CD14-positive monocyte (primary cell): Measurements from ENCODE around the gene PCARE. TPM values are rescaled to one million over a fixed set of nuclear protein-coding genes. Genes with fewer than 3 reads are reported as not detected.

Experiments
- DNase-seq, 3 donors: peaks; one replicate each; pipeline ENCODE4 v3.0.0-alpha.2; 2011 to 2022
- H2AFZ ChIP-seq: 2 replicates; pipeline ENCODE4 v1.6.0; 2012; ENCODE audit warnings: mild to moderate bottlenecking, low read depth, low read length, inconsistent platforms; ENCODE audit not compliant: insufficient read depth, poor library complexity, severe bottlenecking
- H3K27ac ChIP-seq, 2 donors: 1 replicate in 1 of 2; 2 replicates in 1 of 2; pipeline ENCODE4 v1.5.1; 2012 to 2013; ENCODE audit warnings: low read length in 2 of 2, control low read depth in 1 of 2, inconsistent platforms in 1 of 2, low read depth in 1 of 2, mild to moderate bottlenecking in 1 of 2
- H3K27me3 ChIP-seq, 2 donors: one replicate each; pipeline versions ENCODE4 v1.6.0 to v1.6.1; 2011 to 2013; ENCODE audit warnings: low read length in 2 of 2; ENCODE audit not compliant: control insufficient read depth in 2 of 2, insufficient read depth in 2 of 2
- H3K36me3 ChIP-seq, 2 donors: replicated peaks in 1 of 2; 1 replicate in 1 of 2; 2 replicates in 1 of 2; pipeline versions ENCODE4 v1.5.1 to v1.6.1; 2012 to 2013; ENCODE audit warnings: low read length in 2 of 2, control low read depth in 1 of 2, inconsistent platforms in 1 of 2, mild to moderate bottlenecking in 1 of 2; ENCODE audit not compliant: insufficient read depth in 2 of 2, control insufficient read depth in 1 of 2
- H3K4me1 ChIP-seq, 2 donors: 1 replicate in 1 of 2; 2 replicates in 1 of 2; pipeline versions ENCODE4 v1.5.1 to v1.6.1; 2012 to 2013; ENCODE audit warnings: low read length in 2 of 2, control low read depth in 1 of 2, inconsistent platforms in 1 of 2, mild to moderate bottlenecking in 1 of 2, moderate library complexity in 1 of 2; ENCODE audit not compliant: insufficient read depth in 2 of 2, control insufficient read depth in 1 of 2
- H3K4me2 ChIP-seq: replicated peaks from 2 replicates; pipeline ENCODE3; 2012; ENCODE audit warnings: low read length, moderate library complexity, mild to moderate bottlenecking; ENCODE audit not compliant: poor library complexity, severe bottlenecking; ENCODE audit errors: extremely low read depth
- H3K4me3 ChIP-seq, 3 experiments: fragments of 200-600 bp in 1 of 3; sonication (generic) in 1 of 3; replicated peaks in 1 of 3; 1 replicate in 2 of 3; 2 replicates in 1 of 3; pipeline ENCODE4 v1.5.1; 2011 to 2013; ENCODE audit warnings: low read length in 3 of 3, mild to moderate bottlenecking in 3 of 3, control low read depth in 2 of 3, low read depth in 2 of 3, inconsistent platforms in 1 of 3, moderate library complexity in 1 of 3
- H3K79me2 ChIP-seq: 2 replicates; pipeline ENCODE4 v1.6.0; 2012; ENCODE audit warnings: mild to moderate bottlenecking, control low read depth, inconsistent platforms, low read length, moderate library complexity; ENCODE audit not compliant: insufficient read depth
- H3K9ac ChIP-seq: 2 replicates; pipeline ENCODE4 v1.6.0; 2017; ENCODE audit warnings: low read length, mild to moderate bottlenecking; ENCODE audit not compliant: insufficient read depth, poor library complexity, severe bottlenecking
- H3K9me3 ChIP-seq, 2 donors: replicated peaks in 1 of 2; 1 replicate in 1 of 2; 2 replicates in 1 of 2; pipeline versions ENCODE4 v1.5.1 to v1.6.1; 2012 to 2013; ENCODE audit warnings: low read length in 2 of 2, control low read depth in 1 of 2; ENCODE audit not compliant: control insufficient read depth in 1 of 2, insufficient read depth in 1 of 2
- H4K20me1 ChIP-seq: 2 replicates; pipeline ENCODE4 v1.6.0; 2012; ENCODE audit warnings: mild to moderate bottlenecking, low read length, control low read depth, moderate library complexity; ENCODE audit not compliant: insufficient read depth
- H3K27ac Mint-ChIP-seq, 7 donors: one replicate each; pipeline ENCODE4 v1.8.0; 2020; ENCODE audit warnings: mild to moderate bottlenecking in 7 of 7, mixed read lengths in 7 of 7, moderate library complexity in 6 of 7, inconsistent platforms in 2 of 7
- H3K27me3 Mint-ChIP-seq, 3 donors: one replicate each; pipeline ENCODE4 v1.8.0; 2021 to 2022; ENCODE audit warnings: low read depth in 3 of 3, mild to moderate bottlenecking in 3 of 3, mixed read lengths in 3 of 3, moderate library complexity in 3 of 3, inconsistent platforms in 1 of 3
- H3K36me3 Mint-ChIP-seq, 2 donors: one replicate each; pipeline ENCODE4 v1.8.0; 2020; ENCODE audit warnings: mixed read lengths in 2 of 2, inconsistent platforms in 1 of 2, mild to moderate bottlenecking in 1 of 2
- H3K4me1 Mint-ChIP-seq: one replicate; pipeline ENCODE4 v1.8.0; 2020; ENCODE audit warnings: mild to moderate bottlenecking, mixed read lengths
- H3K4me3 Mint-ChIP-seq, 2 donors: one replicate each; pipeline ENCODE4 v1.8.0; 2020; ENCODE audit warnings: mild to moderate bottlenecking in 2 of 2, mixed read lengths in 2 of 2, moderate library complexity in 1 of 2
- H3K9me3 Mint-ChIP-seq, 7 donors: one replicate each; pipeline ENCODE4 v1.8.0; 2020 to 2022; ENCODE audit warnings: mixed read lengths in 7 of 7, mild to moderate bottlenecking in 6 of 7, moderate library complexity in 6 of 7, inconsistent platforms in 2 of 7
- WGBS: methylation state at CpG from one replicate; pipeline ENCODE4 v1.1.5; 2013; ENCODE audit warnings: missing lambda C conversion rate; ENCODE audit not compliant: insufficient coverage; 5-methylcytosine and 5-hydroxymethylcytosine counted together
- intact Hi-C, 2 donors: fragments of 100-400 bp; cut with micrococcal nuclease; formaldehyde crosslinking; loops; one replicate each; pipeline versions ENCODE4 v1.15.0 to v1.15.1; 2023
- polyA plus RNA-seq, 3 donors: library from polyadenylated mRNA; depleted of rRNA in 1 of 3; unstranded in 2 of 3; stranded (reverse) in 1 of 3; fragments of 300-500 nt in 2 of 3; fragments of >200 nt in 1 of 3; fragmentation: Illumina TruSeq in 2 of 3; gene quantifications; 1 replicate in 2 of 3; 2 replicates in 1 of 3; pipeline ENCODE4 v1.2.3, GENCODE V29; 2012 to 2021
- TF ChIP-seq, protein P1 (sequence below): fragments of 200-600 bp; IDR thresholded peaks from one replicate; pipeline ENCODE4 v1.8.0; 2022; ENCODE audit warnings: antibody characterized with exemption, mild to moderate bottlenecking

Gene PCARE
- polyA plus RNA-seq, 3 donors: not detected

- Histone ChIP-seq H3K9me3 (no peaks in the 10 kb centered on the region), H3K4me2 (no peak overlapping the region), H3K36me3 (no peaks in the 10 kb centered on the region), H2AFZ (no peak overlapping the region), H3K4me1 (no peaks in the 10 kb centered on the region), H3K79me2 (no peaks in the 10 kb centered on the region), H3K4me3 (no peak overlapping the region), H3K27me3 (no peaks in the 10 kb centered on the region), H3K9ac (no peak overlapping the region), H3K27ac (no peak overlapping the region), H4K20me1 (no peaks in the 10 kb centered on the region)
- Mint-ChIP-seq H3K27ac (no peak overlapping the region), H3K4me1 (no peaks in the 10 kb centered on the region), H3K4me3 (no peak overlapping the region), H3K36me3 (no peaks in the 10 kb centered on the region), H3K9me3 (no peaks in the 10 kb centered on the region), H3K27me3 (peaks cover 0 to 6% (median 3%) of the 10 kb centered on the region in 3 donors)
- TF ChIP-seq, protein P1, sequence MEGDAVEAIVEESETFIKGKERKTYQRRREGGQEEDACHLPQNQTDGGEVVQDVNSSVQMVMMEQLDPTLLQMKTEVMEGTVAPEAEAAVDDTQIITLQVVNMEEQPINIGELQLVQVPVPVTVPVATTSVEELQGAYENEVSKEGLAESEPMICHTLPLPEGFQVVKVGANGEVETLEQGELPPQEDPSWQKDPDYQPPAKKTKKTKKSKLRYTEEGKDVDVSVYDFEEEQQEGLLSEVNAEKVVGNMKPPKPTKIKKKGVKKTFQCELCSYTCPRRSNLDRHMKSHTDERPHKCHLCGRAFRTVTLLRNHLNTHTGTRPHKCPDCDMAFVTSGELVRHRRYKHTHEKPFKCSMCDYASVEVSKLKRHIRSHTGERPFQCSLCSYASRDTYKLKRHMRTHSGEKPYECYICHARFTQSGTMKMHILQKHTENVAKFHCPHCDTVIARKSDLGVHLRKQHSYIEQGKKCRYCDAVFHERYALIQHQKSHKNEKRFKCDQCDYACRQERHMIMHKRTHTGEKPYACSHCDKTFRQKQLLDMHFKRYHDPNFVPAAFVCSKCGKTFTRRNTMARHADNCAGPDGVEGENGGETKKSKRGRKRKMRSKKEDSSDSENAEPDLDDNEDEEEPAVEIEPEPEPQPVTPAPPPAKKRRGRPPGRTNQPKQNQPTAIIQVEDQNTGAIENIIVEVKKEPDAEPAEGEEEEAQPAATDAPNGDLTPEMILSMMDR: no peak
- no peak for DNase-seq
- intact Hi-C loops: no loop called here
- 93% methylated on average over 7 of the region's 9 CpGs for WGBS
These were observed 27.1 kb downstream of the PCARE start for GRCh38 chr2:29047083-29047845.

DNA sequence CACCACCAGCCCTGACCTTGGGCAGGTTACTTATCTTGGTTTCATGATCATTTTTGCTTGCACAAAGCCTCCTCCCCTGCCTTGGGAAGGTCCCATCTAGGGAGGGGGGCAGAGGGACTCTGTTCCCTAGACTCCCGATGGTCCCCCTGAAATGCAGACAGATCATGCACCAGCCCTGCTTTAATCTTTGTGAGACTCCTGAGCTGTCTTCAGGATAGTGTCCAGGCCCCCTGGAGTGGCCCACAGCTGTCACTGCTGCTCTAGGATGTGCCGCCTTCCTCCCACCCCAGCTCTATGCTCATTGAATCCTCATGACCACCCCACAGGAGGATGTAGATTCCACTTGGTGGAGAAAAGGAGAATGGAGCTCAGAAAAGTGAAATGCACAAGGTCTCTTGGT lies 28.0 kb downstream of the PCARE start:
- H2AFZ ChIP-seq: no peak overlapping the region
- TF ChIP-seq, protein P1: no peak
- no peak overlapping the region for H3K9ac ChIP-seq
- Mint-ChIP-seq H3K4me1 (no peaks in the 10 kb centered on the region), H3K27me3 (peaks cover 0 to 4% (median 3%) of the 10 kb centered on the region in 3 donors), H3K27ac (peak overlapping the region in 2 of 7 donors; percentile 28 to 33), H3K4me3 (no peak overlapping the region), H3K9me3 (no peaks in the 10 kb centered on the region), H3K36me3 (no peaks in the 10 kb centered on the region)
- no peaks in the 10 kb centered on the region for H3K9me3 ChIP-seq
- no peaks in the 10 kb centered on the region for H3K4me1 ChIP-seq
- H3K27ac ChIP-seq: no peak overlapping the region
- 89% methylated on average over 1 of the region's 2 CpGs for WGBS
- H3K79me2 ChIP-seq: no peaks in the 10 kb centered on the region
- intact Hi-C loops: no loop called here
- H3K4me2 ChIP-seq: no peak overlapping the region
- H3K36me3 ChIP-seq: no peaks in the 10 kb centered on the region
- no peaks in the 10 kb centered on the region for H3K27me3 ChIP-seq
- no peak for DNase-seq
- no peak overlapping the region for H3K4me3 ChIP-seq
- no peaks in the 10 kb centered on the region for H4K20me1 ChIP-seq
